ENCODE results near the gene TFAM.

TFAM gene

DNA sequence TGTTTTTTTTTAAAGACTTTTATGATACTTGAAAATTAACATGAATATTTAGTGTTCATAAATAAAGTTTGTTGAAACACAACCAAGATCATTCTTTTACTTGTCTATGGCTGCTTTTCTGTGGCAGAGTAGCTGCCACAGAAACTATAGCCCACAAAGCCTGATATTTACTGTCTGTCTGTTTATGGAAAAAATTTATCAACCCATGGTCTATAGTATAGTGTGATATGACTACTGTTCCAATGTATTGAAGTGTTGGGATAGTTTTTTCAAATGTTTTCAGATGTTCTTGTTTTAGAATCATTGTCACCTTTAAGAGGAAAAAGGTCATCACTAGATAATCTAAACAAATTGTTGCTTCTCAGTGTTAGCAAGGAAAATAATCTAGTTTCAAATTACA is 10.8 kb downstream of the TFAM start:
- no peak overlapping the region for H3K27ac ChIP-seq (ENCODE audit: low read depth, low read length, poor library complexity, severe bottlenecking)
- H3K9ac ChIP-seq (ENCODE audit: low read length), result no peak overlapping the region
- no peak overlapping the region for H2AFZ ChIP-seq (ENCODE audit: low read length)
- no peak overlapping the region for H3K4me2 ChIP-seq (ENCODE audit: low read length)
- 0 out of 2 replicates have a peak, but pooled peaks cover 3% of the 10 kb centered on the region for H3F3A ChIP-seq (ENCODE audit: insufficient read depth, low read length)
- H3K4me3 ChIP-seq (ENCODE audit: low read depth, low read length, poor library complexity, severe bottlenecking), result no peak overlapping the region
- no peaks in the 10 kb centered on the region for H4K20me1 ChIP-seq (ENCODE audit: insufficient read depth, low read length)
- no peaks in the 10 kb centered on the region for H3K4me1 ChIP-seq (ENCODE audit: insufficient read depth, low read length, severe bottlenecking)
- TF ChIP-seq EZH2 (IDR thresholded peaks at IDR 0.05; ENCODE audit: borderline replicate concordance, low read length), result no peak
- TF ChIP-seq CTCF (IDR thresholded peaks at IDR 0.05; ENCODE audit: low read length), result no peak
- H3K27me3 ChIP-seq (ENCODE audit: insufficient read depth, low read length), result no peaks in the 10 kb centered on the region
- H3K9me2 ChIP-seq (ENCODE audit: low read depth, low read length), result no peaks in the 10 kb centered on the region
- peaks cover 69% of the 10 kb centered on the region for H3K36me3 ChIP-seq (ENCODE audit: insufficient read depth, low read length)
- H3K9me3 ChIP-seq (ENCODE audit: low read length), result no peaks in the 10 kb centered on the region
- H3K79me2 ChIP-seq (ENCODE audit: insufficient read depth, low read length), result no peaks in the 10 kb centered on the region

GRCh38 chr10:58397830-58398229 is 12.6 kb downstream of the TFAM start:
- Histone ChIP-seq H3F3A (ENCODE audit: insufficient read depth, low read length) (0 out of 2 replicates have a peak, but pooled peaks cover 3% of the 10 kb centered on the region), H3K9me3 (ENCODE audit: low read length) (no peaks in the 10 kb centered on the region), H3K9me2 (ENCODE audit: low read depth, low read length) (no peaks in the 10 kb centered on the region), H3K27ac (ENCODE audit: low read depth, low read length, poor library complexity, severe bottlenecking) (no peak overlapping the region), H4K20me1 (ENCODE audit: insufficient read depth, low read length) (no peaks in the 10 kb centered on the region), H3K79me2 (ENCODE audit: insufficient read depth, low read length) (no peaks in the 10 kb centered on the region), H3K9ac (ENCODE audit: low read length) (no peak overlapping the region), H3K4me1 (ENCODE audit: insufficient read depth, low read length, severe bottlenecking) (no peaks in the 10 kb centered on the region), H2AFZ (ENCODE audit: low read length) (no peak overlapping the region), H3K27me3 (ENCODE audit: insufficient read depth, low read length) (no peaks in the 10 kb centered on the region), H3K36me3 (ENCODE audit: insufficient read depth, low read length) (peaks cover 51% of the 10 kb centered on the region), H3K4me3 (ENCODE audit: low read depth, low read length, poor library complexity, severe bottlenecking) (no peak overlapping the region), H3K4me2 (ENCODE audit: low read length) (no peak overlapping the region)
- TF ChIP-seq EZH2 (IDR thresholded peaks at IDR 0.05; ENCODE audit: borderline replicate concordance, low read length), result no peak

GRCh38 chr10:58399410-58399809 is 14.2 kb downstream of the TFAM start:
- H3K9me3 ChIP-seq (ENCODE audit: low read length), result no peaks in the 10 kb centered on the region
- peaks cover 35% of the 10 kb centered on the region for H3K36me3 ChIP-seq (ENCODE audit: insufficient read depth, low read length)
- H2AFZ ChIP-seq (ENCODE audit: low read length), result no peak overlapping the region

More at GRCh38 chr10:58399410-58399809, 14.2 kb downstream of the TFAM start:
- TF ChIP-seq EZH2 (IDR thresholded peaks at IDR 0.05; ENCODE audit: borderline replicate concordance, low read length) (no peak), CTCF (IDR thresholded peaks at IDR 0.05; ENCODE audit: low read length) (no peak)
- H3K4me3 ChIP-seq (ENCODE audit: low read depth, low read length, poor library complexity, severe bottlenecking), result no peak overlapping the region
- H3K9me2 ChIP-seq (ENCODE audit: low read depth, low read length), result no peaks in the 10 kb centered on the region
- H3F3A ChIP-seq (ENCODE audit: insufficient read depth, low read length), result 0 out of 2 replicates have a peak, but pooled peaks cover 3% of the 10 kb centered on the region
- H3K4me2 ChIP-seq (ENCODE audit: low read length), result no peak overlapping the region
- no peak overlapping the region for H3K27ac ChIP-seq (ENCODE audit: low read depth, low read length, poor library complexity, severe bottlenecking)
- H3K27me3 ChIP-seq (ENCODE audit: insufficient read depth, low read length), result no peaks in the 10 kb centered on the region
- H4K20me1 ChIP-seq (ENCODE audit: insufficient read depth, low read length), result no peaks in the 10 kb centered on the region
- H3K79me2 ChIP-seq (ENCODE audit: insufficient read depth, low read length), result no peaks in the 10 kb centered on the region
- H3K9ac ChIP-seq (ENCODE audit: low read length), result no peak overlapping the region
- no peaks in the 10 kb centered on the region for H3K4me1 ChIP-seq (ENCODE audit: insufficient read depth, low read length, severe bottlenecking)
